K562 treated with DMSO at 1 percent for 12 hours (cell line): ENCODE measurements around the gene HPCAL1. TPM values are rescaled to one million over a fixed set of nuclear protein-coding genes. Genes with fewer than 3 reads are reported as not detected.

ENCODE experiments used
- total RNA-seq: library from RNA; unstranded; fragments of 300-600 nt; gene quantifications from 2 replicates; pipeline ENCODE4 v1.2.3, GENCODE V29; 2022; ENCODE audit not compliant: insufficient read depth

HPCAL1 gene
- total RNA-seq = 141 and 157 TPM in 2 replicates

GRCh38 chr2:10302479-10303180, at the start of gene HPCAL1:
TSS of gene HPCAL1 (plus strand) at chr2:10302904. CDS start at chr2:10419758, 116,854 bp downstream.

GRCh38 chr2:10447895-10448575, 145.3 kb downstream of the HPCAL1 start, which contains the start of gene ODC1:
TSS of gene ODC1 (minus strand) at chr2:10448327. CDS start at chr2:10445032, 3,295 bp downstream.

Other genes starting within 250 kb of the HPCAL1 start
- 0.37 TPM in 1 of 2 replicates, not detected in the other for gene CYS1, start 222.5 kb upstream of the HPCAL1 start, total RNA-seq
- 45.2 and 122 TPM in 2 replicates for gene RRM2, start 180.2 kb upstream of the HPCAL1 start, total RNA-seq
- gene ODC1, start 145.4 kb downstream of the HPCAL1 start, total RNA-seq = 52.9 and 67.7 TPM in 2 replicates